Adrenal gland (tissue), 12 donors: ENCODE data around the gene FAM200B. TPM values are rescaled to one million over a fixed set of nuclear protein-coding genes. Genes with fewer than 3 reads are reported as not detected.

Source experiments
- DNase-seq, 7 donors: peaks; one replicate each; pipeline ENCODE4 v3.0.0-alpha.2; 2019 to 2020
- H3K27ac ChIP-seq, 5 donors: fragments of 200-600 bp; sonication (generic) in 4 of 5; 1 replicate in 3 of 5; 2 replicates in 2 of 5; pipeline versions ENCODE4 v1.5.1 to v1.8.0; 2016 to 2020; ENCODE audit warnings: mild to moderate bottlenecking in 1 of 5
- H3K27me3 ChIP-seq: fragments of 200-600 bp; 2 replicates; pipeline ENCODE4 v1.8.0; 2021
- H3K36me3 ChIP-seq, 2 donors: fragments of 200-600 bp; replicated peaks in 1 of 2; 1 replicate in 1 of 2; 2 replicates in 1 of 2; pipeline versions ENCODE4 v1.5.1 to v1.8.0; 2018 to 2022
- H3K4me1 ChIP-seq, 2 donors: fragments of 200-600 bp; replicated peaks in 1 of 2; 1 replicate in 1 of 2; 2 replicates in 1 of 2; pipeline versions ENCODE4 v1.5.1 to v1.8.0; 2018 to 2021
- H3K4me3 ChIP-seq, 4 donors: fragments of 200-600 bp; sonication (generic) in 3 of 4; one replicate each; pipeline ENCODE4 v1.5.1; 2016 to 2018
- H3K9me3 ChIP-seq, 3 donors: fragments of 200-600 bp; sonication (generic) in 1 of 3; replicated peaks in 1 of 3; 1 replicate in 2 of 3; 2 replicates in 1 of 3; pipeline versions ENCODE4 v1.5.1 to v1.8.0; 2016 to 2021
- POLR2A ChIP-seq, 2 donors: fragments of 450-650 bp; IDR thresholded peaks; one replicate each; pipeline ENCODE4 v1.6.1; 2017; ENCODE audit warnings: antibody characterized with exemption in 2 of 2, mild to moderate bottlenecking in 2 of 2, moderate library complexity in 1 of 2
- WGBS, 4 donors: extraction: QIAGEN DNeasy Blood & Tissue Kit in 2 of 4; methylation state at CpG; one replicate each; pipeline versions ENCODE4 v1.1.5 to v1.1.7; 2013 to 2017; 5-methylcytosine and 5-hydroxymethylcytosine counted together
- intact Hi-C, 2 donors: fragments of 100-400 bp; cut with DNase I; formaldehyde crosslinking; loops; one replicate each; pipeline versions ENCODE4 v1.14.1 to v1.15.0; 2022 to 2023
- polyA plus RNA-seq, 3 donors: library from polyadenylated mRNA; stranded (reverse); fragments of 200-250 nt in 2 of 3; fragments of 350-450 nt in 1 of 3; fragmentation: Illumina TruSeq in 1 of 3; extraction: RNeasy Lipid Tissue Mini Kit (QIAGEN cat#74804) in 1 of 3; gene quantifications; one replicate each; pipeline ENCODE4 v1.2.3, GENCODE V29; 2013 to 2014
- total RNA-seq, 9 donors: library from RNA; depleted of rRNA in 4 of 9; stranded (reverse); fragments of >200 nt in 4 of 9; fragments of 120-200 nt in 1 of 9; fragmentation: NEBNext Ultra II Directional in 1 of 9; extraction: Animal tissue kit (Norgen Biotek cat#: 25700) in 1 of 9; gene quantifications; one replicate each; pipeline versions ENCODE4 v1.1.0 to v1.2.4, GENCODE V29; 2013 to 2023
- TF ChIP-seq, protein P1 (sequence below), 6 experiments: fragments of 450-650 bp in 4 of 6; fragments of 200-600 bp in 2 of 6; sonication (generic) in 1 of 6; IDR thresholded peaks; 1 replicate in 5 of 6; 2 replicates in 1 of 6; pipeline versions ENCODE4 v1.5.1 to v1.8.0; 2016 to 2021; ENCODE audit warnings: antibody characterized with exemption in 6 of 6, mild to moderate bottlenecking in 2 of 6, moderate library complexity in 1 of 6
- donor health status: healthy with polysubstance abuse.
- donor health status: Bipolar disorder and iron deficiency.
- donor health status: DM: yes; HTN: yes; CAD: no.
- donor health status: DM: no; HTN: no; CAD: no.
- donor health status: DM: no; HTN: no; CAD: no.
- donor health status: DM: yes; HTN: yes; CAD: no.

The FAM200B gene
- total and polyA plus RNA-seq, 12 donors, result 32.0 to 90.3 (median 61.4) TPM

DNA sequence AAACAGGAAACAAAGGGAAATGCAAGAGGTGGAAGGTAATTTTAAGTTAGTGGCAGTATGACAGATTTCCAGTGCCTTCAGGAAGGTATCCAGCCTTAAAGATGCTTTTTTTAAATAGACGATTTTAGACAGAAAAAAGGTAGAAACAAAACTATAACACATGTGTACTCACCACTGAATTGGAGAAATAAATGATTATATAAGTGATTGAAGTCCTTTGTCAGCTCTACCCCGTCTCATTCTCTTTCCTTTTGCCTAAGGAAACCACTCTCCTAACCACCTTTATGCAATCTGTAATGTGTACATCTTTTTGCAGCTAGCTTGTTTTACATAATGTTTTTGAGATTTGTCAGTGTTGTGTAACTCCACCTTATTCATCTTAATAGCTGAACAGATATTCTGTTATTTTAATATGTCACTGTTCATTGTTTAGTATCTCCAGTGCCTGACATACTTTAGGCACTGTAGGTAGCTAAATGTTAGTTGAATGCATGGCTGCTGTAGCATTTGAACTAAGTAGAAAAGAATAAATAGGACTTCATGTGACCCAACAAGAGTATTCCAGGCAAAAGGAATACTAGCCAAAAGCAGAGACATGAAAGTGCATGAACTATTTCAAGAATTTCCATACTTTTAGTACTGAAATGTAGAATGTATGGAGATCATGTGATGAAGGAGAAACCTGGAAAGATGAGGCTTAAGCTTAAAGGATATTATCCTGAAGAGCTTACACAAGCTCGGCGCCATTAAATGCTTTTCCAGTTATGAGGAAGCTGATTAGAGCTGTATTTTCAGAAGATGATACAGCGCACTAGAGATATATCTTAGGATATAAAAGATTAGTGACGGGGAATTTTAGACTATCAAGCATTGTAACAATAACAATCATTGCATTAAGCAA, 865 bp downstream of the FAM200B start:
- Histone ChIP-seq H3K4me1 (peaks cover 16 to 28% of the 10 kb centered on the region in 2 donors), H3K36me3 (peaks cover 0 to 4% of the 10 kb centered on the region in 2 donors), H3K9me3 (no peaks in the 10 kb centered on the region), H3K4me3 (peak overlapping the region in 3 of 4 donors; percentile 29 to 95 (median 88)), H3K27me3 (no peaks in the 10 kb centered on the region), H3K27ac (peak overlapping the region; percentile 53 to 99 (median 93))
- no peak for TF ChIP-seq POLR2A (IDR thresholded peaks at IDR 0.05)
- TF ChIP-seq, protein P1, sequence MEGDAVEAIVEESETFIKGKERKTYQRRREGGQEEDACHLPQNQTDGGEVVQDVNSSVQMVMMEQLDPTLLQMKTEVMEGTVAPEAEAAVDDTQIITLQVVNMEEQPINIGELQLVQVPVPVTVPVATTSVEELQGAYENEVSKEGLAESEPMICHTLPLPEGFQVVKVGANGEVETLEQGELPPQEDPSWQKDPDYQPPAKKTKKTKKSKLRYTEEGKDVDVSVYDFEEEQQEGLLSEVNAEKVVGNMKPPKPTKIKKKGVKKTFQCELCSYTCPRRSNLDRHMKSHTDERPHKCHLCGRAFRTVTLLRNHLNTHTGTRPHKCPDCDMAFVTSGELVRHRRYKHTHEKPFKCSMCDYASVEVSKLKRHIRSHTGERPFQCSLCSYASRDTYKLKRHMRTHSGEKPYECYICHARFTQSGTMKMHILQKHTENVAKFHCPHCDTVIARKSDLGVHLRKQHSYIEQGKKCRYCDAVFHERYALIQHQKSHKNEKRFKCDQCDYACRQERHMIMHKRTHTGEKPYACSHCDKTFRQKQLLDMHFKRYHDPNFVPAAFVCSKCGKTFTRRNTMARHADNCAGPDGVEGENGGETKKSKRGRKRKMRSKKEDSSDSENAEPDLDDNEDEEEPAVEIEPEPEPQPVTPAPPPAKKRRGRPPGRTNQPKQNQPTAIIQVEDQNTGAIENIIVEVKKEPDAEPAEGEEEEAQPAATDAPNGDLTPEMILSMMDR (IDR thresholded peaks at IDR 0.05), result no peak
- 35 to 49% (median 38%) methylated on average over 6 of the region's 6 CpGs for WGBS, 4 donors
- intact Hi-C loops, result no loop called here
- no peak for DNase-seq

DNA sequence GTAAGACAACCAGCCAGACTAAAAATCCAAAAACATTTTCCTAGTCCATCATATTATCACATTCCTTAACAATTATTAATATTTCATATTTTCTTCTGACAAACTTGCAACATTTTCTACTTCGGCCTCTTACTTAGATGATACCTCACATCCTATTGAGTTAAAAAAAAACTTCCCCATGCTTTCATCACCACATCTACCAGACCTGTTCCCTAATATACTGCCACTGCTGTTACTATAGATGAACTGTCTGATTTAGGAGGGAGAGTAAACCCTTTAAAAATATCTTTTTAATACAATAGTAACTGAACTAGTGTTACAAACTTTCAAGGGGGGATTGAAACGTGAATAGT, 1.5 kb downstream of the FAM200B start:
- TF ChIP-seq POLR2A (IDR thresholded peaks at IDR 0.05), result no peak
- TF ChIP-seq, protein P1 (IDR thresholded peaks at IDR 0.05), result no peak
- no peaks in the 10 kb centered on the region for H3K9me3 ChIP-seq
- peak overlapping the region in 1 of 4 donors; percentile 88 for H3K4me3 ChIP-seq
- no peaks in the 10 kb centered on the region for H3K27me3 ChIP-seq
- H3K4me1 ChIP-seq, result peaks cover 16 to 28% of the 10 kb centered on the region in 2 donors
- H3K27ac ChIP-seq, result no peak overlapping the region
- 71 to 81% (median 81%) methylated on average over 2 of the region's 2 CpGs for WGBS, 4 donors
- peaks cover 0 to 4% of the 10 kb centered on the region in 2 donors for H3K36me3 ChIP-seq
- DNase-seq, result no peak
- intact Hi-C loops, result no loop called here

DNA sequence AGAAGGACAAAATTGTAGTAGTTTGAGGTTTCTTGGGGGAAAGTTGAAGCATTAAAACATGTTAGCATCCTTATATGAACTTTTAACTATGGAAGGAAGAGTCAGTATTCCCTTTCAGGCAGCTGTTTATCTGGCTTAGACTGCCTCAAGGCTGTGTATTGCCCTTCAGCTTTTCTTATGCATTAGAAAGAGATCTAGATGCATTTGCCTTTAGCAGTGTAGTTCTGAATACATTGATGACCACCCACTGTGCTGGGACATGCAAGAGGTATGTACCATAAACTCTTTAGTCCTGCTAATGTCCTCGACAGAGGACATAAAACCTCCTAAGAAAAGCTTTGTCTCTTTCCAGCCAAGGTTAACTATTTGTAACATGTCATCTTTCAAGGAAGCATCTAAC, 2.9 kb downstream of the FAM200B start:
- H3K9me3 ChIP-seq, result no peaks in the 10 kb centered on the region
- H3K27ac ChIP-seq, result no peak overlapping the region
- H3K36me3 ChIP-seq, result peaks cover 0 to 4% of the 10 kb centered on the region in 2 donors
- intact Hi-C loops, result no loop called here
- 50 to 67% (median 58%) methylated on average over 1 of the region's 1 CpG for WGBS, 4 donors
- H3K27me3 ChIP-seq, result no peaks in the 10 kb centered on the region
- no peak overlapping the region for H3K4me3 ChIP-seq
- TF ChIP-seq, protein P1 (IDR thresholded peaks at IDR 0.05), result no peak
- no peak for TF ChIP-seq POLR2A (IDR thresholded peaks at IDR 0.05)
- H3K4me1 ChIP-seq, result peaks cover 16 to 28% of the 10 kb centered on the region in 2 donors
- no peak for DNase-seq

DNA sequence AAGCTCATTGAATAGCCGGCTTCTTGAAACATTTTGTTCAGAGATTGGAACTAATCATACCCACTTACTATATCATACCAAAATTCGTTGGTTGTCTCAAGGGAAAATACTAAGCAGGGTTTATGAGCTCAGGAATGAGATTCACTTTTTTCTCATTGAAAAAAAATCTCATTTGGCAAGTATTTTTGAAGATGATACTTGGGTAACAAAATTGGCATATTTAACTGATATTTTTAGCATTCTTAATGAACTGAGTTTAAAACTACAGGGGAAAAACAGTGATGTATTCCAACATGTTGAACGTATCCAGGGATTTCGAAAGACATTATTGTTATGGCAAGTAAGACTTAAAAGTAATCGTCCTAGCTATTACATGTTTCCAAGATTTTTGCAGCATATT, 6.4 kb downstream of the FAM200B start:
- Histone ChIP-seq H3K27ac (no peak overlapping the region), H3K4me1 (peaks cover 7 to 32% of the 10 kb centered on the region in 2 donors), H3K9me3 (no peaks in the 10 kb centered on the region), H3K27me3 (no peaks in the 10 kb centered on the region), H3K4me3 (no peak overlapping the region), H3K36me3 (peaks cover 0 to 4% of the 10 kb centered on the region in 2 donors)
- intact Hi-C loops, result no loop called here
- no peak for DNase-seq
- 79 to 91% (median 89%) methylated on average over 5 of the region's 5 CpGs for WGBS, 4 donors
- TF ChIP-seq, protein P1 (IDR thresholded peaks at IDR 0.05), result no peak
- TF ChIP-seq POLR2A (IDR thresholded peaks at IDR 0.05), result no peak
